ENCODE results near the gene CMTM7.
"Not testable (repeated sequence)": the region's sequence is repeated elsewhere in the genome, so short reads cannot be mapped to it uniquely, and the experiment has no call there.

Gene CMTM7

GRCh38 chr3:32383136-32383711 lies 8.4 kb upstream of the CMTM7 start:
- DNase-seq (ENCODE audit: low spot score), result peak; percentile 25

- DNase-seq (ENCODE audit: low spot score), result no peak
These were observed 6.7 kb upstream of the CMTM7 start for GRCh38 chr3:32384938-32385337.

- DNase-seq (ENCODE audit: low spot score), result no peak
These were observed 4.1 kb upstream of the CMTM7 start for GRCh38 chr3:32387512-32387911.

GRCh38 chr3:32389577-32389976 lies 2.1 kb upstream of the CMTM7 start:
- not testable (repeated sequence) for DNase-seq (ENCODE audit: low spot score)

GRCh38 chr3:32392536-32393302 lies 1.1 kb downstream of the CMTM7 start:
- no peak for DNase-seq (ENCODE audit: low spot score)

GRCh38 chr3:32395496-32395895 lies 3.8 kb downstream of the CMTM7 start:
- no peak for DNase-seq (ENCODE audit: low spot score)

GRCh38 chr3:32397941-32398340 lies 6.3 kb downstream of the CMTM7 start:
- no peak for DNase-seq (ENCODE audit: low spot score)

- DNase-seq (ENCODE audit: low spot score), result no peak
These were observed 6.9 kb downstream of the CMTM7 start for GRCh38 chr3:32398531-32398930.

- peak; percentile 70 for DNase-seq (ENCODE audit: low spot score)
These were observed 7.5 kb downstream of the CMTM7 start for GRCh38 chr3:32399030-32399620.

- DNase-seq (ENCODE audit: low spot score), result no peak
These were observed 9.5 kb downstream of the CMTM7 start for GRCh38 chr3:32401126-32401525.

- DNase-seq (ENCODE audit: low spot score), result no peak
These were observed 10.0 kb downstream of the CMTM7 start for GRCh38 chr3:32401556-32402081.

- no peak for DNase-seq (ENCODE audit: low spot score)
These were observed 12.0 kb downstream of the CMTM7 start for GRCh38 chr3:32403663-32404062.

- DNase-seq (ENCODE audit: low spot score), result no peak
These were observed 13.1 kb downstream of the CMTM7 start for GRCh38 chr3:32404714-32405113.

GRCh38 chr3:32405155-32405554 lies 13.5 kb downstream of the CMTM7 start:
- no peak for DNase-seq (ENCODE audit: low spot score)

GRCh38 chr3:32405711-32406323 lies 14.2 kb downstream of the CMTM7 start:
- DNase-seq (ENCODE audit: low spot score), result no peak

GRCh38 chr3:32406486-32407408 lies 15.1 kb downstream of the CMTM7 start:
- DNase-seq (ENCODE audit: low spot score), result no peak

GRCh38 chr3:32410367-32411246 lies 19.0 kb downstream of the CMTM7 start:
- DNase-seq (ENCODE audit: low spot score), result no peak

- DNase-seq (ENCODE audit: low spot score), result no peak
These were observed 19.8 kb downstream of the CMTM7 start for GRCh38 chr3:32411442-32411841.

- DNase-seq (ENCODE audit: low spot score), result no peak
These were observed 21.2 kb downstream of the CMTM7 start for GRCh38 chr3:32412887-32413286.

- no peak for DNase-seq (ENCODE audit: low spot score)
These were observed 22.3 kb downstream of the CMTM7 start for GRCh38 chr3:32413845-32414521.

Data from hematopoietic multipotent progenitor cell treated with erythropoietin and hydrocortisone succinate and interleukin-3 and kit ligand, for 15 days (in vitro differentiated cells).